GM15510 (cell line): Measurements from ENCODE around the gene EMP2.

Experiments
- POLR2A ChIP-seq: IDR thresholded peaks from 3 replicates; pipeline ENCODE4 v1.6.1; 2011; ENCODE audit warnings: borderline replicate concordance; ENCODE audit not compliant: insufficient read length; ENCODE audit errors: extremely low read depth

Gene EMP2

GRCh38 chr16:10594312-10594950 is 14.0 kb upstream of the EMP2 start:
- TF ChIP-seq POLR2A, result no peak

GRCh38 chr16:10592611-10593010 is 12.2 kb upstream of the EMP2 start:
- TF ChIP-seq POLR2A, result no peak

GRCh38 chr16:10590342-10590741 is 9.9 kb upstream of the EMP2 start:
- no peak for TF ChIP-seq POLR2A

GRCh38 chr16:10589109-10589508 is 8.7 kb upstream of the EMP2 start:
- no peak for TF ChIP-seq POLR2A

GRCh38 chr16:10587622-10588021 is 7.2 kb upstream of the EMP2 start:
- TF ChIP-seq POLR2A, result no peak

GRCh38 chr16:10584981-10585438 is 4.6 kb upstream of the EMP2 start:
- TF ChIP-seq POLR2A, result no peak

GRCh38 chr16:10583269-10583668 is 2.9 kb upstream of the EMP2 start:
- no peak for TF ChIP-seq POLR2A

- no peak for TF ChIP-seq POLR2A
Observed at GRCh38 chr16:10581507-10581906, 1.1 kb upstream of the EMP2 start.

- TF ChIP-seq POLR2A, result no peak
Observed at GRCh38 chr16:10580883-10581247, 467 bp upstream of the EMP2 start.

GRCh38 chr16:10579575-10579964 is 828 bp downstream of the EMP2 start:
- TF ChIP-seq POLR2A, result no peak

- TF ChIP-seq POLR2A, result no peak
Observed at GRCh38 chr16:10578474-10579316, 1.7 kb downstream of the EMP2 start.

GRCh38 chr16:10577305-10578202 is 2.8 kb downstream of the EMP2 start:
- TF ChIP-seq POLR2A, result no peak

GRCh38 chr16:10576390-10577304 is 3.8 kb downstream of the EMP2 start:
- no peak for TF ChIP-seq POLR2A

GRCh38 chr16:10575506-10576130 is 4.8 kb downstream of the EMP2 start:
- TF ChIP-seq POLR2A, result no peak
